Astrocyte of the cerebellum (primary cell): ENCODE measurements around the gene ACACB.

Source experiments
- DNase-seq: peaks from one replicate; pipeline ENCODE4 v3.0.0-alpha.2; 2011; ENCODE audit warnings: low read depth
- H3K4me3 ChIP-seq: 2 replicates; pipeline ENCODE4 v1.5.1; 2011; ENCODE audit warnings: mild to moderate bottlenecking, low read depth, low read length, moderate library complexity
- CTCF ChIP-seq: IDR thresholded peaks from 2 replicates; pipeline ENCODE4 v1.5.1; 2012; ENCODE audit warnings: low read length, low read depth, moderate library complexity, mild to moderate bottlenecking; ENCODE audit errors: missing control alignments
- in situ Hi-C: cut with HindIII; loops from 2 replicates; pipeline ENCODE4 v1.10.0; 2017; ENCODE audit warnings: low sequenced_read_pairs

ACACB gene

DNA sequence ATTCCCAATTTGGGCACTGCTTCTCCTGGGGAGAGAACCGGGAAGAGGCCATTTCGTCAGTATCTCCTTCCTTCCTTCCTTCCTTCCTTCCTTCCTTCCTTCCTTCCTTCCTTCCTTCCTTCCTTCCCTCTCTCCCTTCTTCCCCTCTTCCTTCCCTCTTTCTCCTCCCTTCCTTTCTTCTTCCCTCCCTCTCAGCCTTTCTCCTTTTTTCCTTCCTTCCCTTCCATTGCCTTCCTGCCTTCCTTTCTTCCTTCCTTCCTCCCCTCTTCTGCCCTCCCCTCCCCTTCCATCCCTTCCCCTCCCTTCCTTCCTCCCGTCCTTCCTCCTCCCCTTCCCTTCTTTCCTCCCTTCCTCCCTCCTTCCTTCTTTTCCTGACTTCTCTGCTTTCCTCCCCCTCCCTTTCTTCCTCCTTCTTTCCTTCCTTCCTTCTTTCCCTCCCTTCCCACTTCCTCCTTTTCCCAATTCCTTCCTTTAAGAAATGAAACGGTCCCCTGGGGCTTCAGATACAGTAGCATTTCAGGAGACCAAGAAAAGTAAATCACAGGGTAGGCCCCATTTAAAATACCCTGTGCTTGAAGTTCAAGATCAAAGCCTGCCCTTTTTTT, 71.8 kb downstream of the ACACB start:
- no peak for TF ChIP-seq CTCF
- DNase-seq: no peak
- no peak overlapping the region for H3K4me3 ChIP-seq
- in situ Hi-C loops: no loop called here

DNA sequence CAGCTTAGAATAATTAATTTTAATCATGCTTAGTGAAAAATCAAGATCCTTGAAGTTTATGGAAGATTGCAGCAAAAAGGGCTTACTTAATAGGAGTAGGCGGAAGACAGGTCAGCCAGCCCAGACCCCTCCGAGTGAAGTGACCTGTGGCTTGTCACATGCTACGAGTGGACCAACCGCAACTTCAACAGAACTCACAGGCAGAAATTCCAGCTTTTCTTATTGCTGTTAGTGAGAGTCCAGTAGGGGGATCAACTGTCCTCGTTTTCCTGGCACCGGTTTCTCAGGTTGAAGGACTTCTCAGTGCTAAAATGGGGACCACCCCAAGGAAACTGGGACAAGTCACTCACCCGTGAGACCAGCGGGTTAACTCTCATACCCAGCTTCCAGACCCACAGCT, 72.9 kb downstream of the ACACB start:
- TF ChIP-seq CTCF: no peak
- in situ Hi-C loops: no loop called here

GRCh38 chr12:109191621-109192250, 75.3 kb downstream of the ACACB start:
- H3K4me3 ChIP-seq: no peak overlapping the region
- no peak for DNase-seq
- in situ Hi-C loops: no loop called here
- TF ChIP-seq CTCF: no peak

More for the DNA sequence above, 72.9 kb downstream of the ACACB start:
- H3K4me3 ChIP-seq: no peak overlapping the region
- DNase-seq: no peak

DNA sequence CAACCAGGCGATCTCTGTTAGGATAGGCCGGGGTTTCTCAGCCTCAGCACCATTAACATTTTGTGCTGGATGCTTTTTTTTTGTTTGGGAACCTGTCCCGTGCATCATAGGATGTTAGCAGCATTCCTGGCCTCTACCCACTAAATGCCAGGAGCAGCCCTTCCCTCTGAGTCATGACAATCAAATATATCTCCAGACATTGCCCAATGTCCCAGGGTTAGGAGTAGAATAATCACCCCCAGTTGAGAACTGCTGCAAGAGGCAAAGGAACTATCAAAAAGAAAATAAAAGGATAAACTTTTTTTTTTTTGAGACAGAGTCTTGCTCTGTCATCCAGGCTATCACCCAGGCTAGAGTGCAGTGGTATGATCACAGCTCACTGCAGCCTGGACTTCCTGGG, 76.0 kb downstream of the ACACB start:
- in situ Hi-C loops: no loop called here
- TF ChIP-seq CTCF: no peak
- no peak overlapping the region for H3K4me3 ChIP-seq
- DNase-seq: no peak

DNA sequence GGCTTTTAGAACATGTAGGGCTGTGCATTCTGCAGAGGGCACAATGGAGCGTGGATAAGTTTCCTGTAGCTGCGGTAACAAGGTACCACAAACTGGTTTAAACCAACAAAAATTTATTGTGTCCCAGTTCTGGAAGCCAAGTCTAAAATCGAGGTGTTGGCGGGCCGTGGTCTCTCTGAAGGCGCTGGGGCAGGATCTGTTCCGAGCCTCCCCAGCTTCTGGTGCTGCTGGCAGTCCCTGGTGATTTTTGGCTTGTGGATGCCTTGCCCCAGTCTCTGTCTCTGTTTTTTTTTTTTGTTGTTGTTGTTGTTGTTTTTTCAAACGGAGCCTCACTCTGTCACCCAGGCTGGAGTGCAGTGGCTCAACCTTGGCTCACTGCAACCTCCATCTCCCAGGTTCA, 77.5 kb downstream of the ACACB start:
- H3K4me3 ChIP-seq: no peak overlapping the region
- no peak for TF ChIP-seq CTCF
- in situ Hi-C loops: no loop called here
- no peak for DNase-seq

- TF ChIP-seq CTCF: no peak
- no peak for DNase-seq
- in situ Hi-C loops: no loop called here
- H3K4me3 ChIP-seq: no peak overlapping the region
Observed at GRCh38 chr12:109196332-109196731, 79.9 kb downstream of the ACACB start.
